NCI-H146 treated with DMSO at 0.1 percent for 48 hours (cell line): ENCODE measurements around the gene ADGRF1.
"Not testable (repeated sequence)": the region's sequence is repeated elsewhere in the genome, so short reads cannot be mapped to it uniquely, and the experiment has no call there.

Experiments used
- DNase-seq: peaks from one replicate; lab custom pipeline; 2025; ENCODE audit not compliant: unreplicated experiment; lab: John Stamatoyannopoulos, UW

ADGRF1 gene

GRCh38 chr6:47042275-47042791, at the start of gene ADGRF1:
ADGRF1 (minus strand) TSS chr6:47042332; CDS start chr6:47029061, 13,271 bp downstream.
- DNase-seq = no peak

- no peak for DNase-seq
Observed at GRCh38 chr6:47090881-47091280, 48.7 kb upstream of the ADGRF1 start.

DNA sequence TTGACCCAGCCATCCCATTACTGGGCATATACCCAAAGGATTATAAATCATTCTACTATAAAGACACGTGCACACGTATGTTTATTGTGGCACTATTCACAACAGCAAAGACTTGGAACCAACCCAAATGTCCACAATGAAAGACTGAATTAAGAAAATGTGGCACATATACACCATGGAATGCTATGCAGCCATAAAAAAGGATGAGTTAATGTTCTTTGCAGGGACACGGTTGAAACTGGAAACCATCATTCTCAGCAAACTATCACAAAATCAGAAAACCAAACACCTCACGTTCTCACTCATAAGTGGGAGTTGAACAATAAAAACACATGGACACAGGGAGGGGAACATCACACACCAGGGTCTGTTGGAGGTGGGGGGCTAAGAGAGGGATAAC, 47.3 kb upstream of the ADGRF1 start:
- DNase-seq = not testable (repeated sequence)

DNA sequence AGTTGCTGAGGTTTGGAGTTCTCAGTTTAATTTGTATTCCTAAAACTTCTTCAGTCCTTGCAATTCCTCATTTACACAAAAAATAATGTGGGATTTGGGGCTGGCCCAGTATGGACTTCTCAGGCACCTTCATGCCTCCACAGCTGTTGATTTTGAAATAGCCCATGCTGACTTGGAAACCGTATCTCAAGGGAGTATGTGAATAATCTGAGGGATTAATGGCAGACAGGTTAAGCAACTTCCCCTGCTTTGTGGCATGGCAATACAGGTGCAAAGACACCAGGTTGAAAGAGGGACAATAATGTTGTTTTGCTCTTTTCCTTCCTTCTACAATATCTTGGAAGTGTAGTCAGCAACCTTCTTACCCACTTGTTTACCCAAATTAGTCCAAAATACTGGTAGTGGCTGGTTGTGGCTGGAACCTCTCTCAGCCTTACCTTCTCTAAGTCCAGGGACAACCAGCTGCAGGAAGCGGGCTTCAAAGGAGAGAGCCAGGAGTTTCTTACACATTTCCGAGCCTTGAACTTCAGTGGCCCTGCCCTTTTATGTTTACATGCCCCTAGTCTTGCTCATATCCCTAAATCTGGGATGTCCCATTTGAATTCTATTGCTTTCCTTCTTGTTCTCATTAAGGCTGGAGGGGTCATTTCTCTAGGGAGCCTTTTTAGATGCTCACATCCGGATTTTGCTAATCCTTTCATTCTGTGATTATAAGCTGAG, 44.1 kb upstream of the ADGRF1 start:
- no peak for DNase-seq

DNA sequence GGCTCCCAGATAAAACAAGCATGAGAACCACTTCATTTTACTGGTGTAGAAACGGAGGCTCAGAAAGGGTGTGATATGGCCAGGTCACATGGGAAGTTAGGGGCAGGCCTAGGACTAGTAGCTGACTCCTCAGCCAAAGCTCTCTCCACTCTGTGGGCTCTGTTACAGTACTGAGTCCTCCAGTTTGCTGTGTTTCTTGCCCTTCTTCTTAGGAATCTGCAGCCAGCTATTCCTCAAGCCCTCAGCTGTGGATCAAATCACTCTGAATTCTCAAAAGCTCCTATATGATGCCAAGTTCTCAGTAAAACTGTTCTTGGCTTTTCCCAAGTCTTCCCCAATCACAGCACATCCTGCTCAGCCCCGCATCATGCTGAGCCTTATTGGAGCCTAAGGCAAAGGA, 42.5 kb upstream of the ADGRF1 start:
- no peak for DNase-seq

DNA sequence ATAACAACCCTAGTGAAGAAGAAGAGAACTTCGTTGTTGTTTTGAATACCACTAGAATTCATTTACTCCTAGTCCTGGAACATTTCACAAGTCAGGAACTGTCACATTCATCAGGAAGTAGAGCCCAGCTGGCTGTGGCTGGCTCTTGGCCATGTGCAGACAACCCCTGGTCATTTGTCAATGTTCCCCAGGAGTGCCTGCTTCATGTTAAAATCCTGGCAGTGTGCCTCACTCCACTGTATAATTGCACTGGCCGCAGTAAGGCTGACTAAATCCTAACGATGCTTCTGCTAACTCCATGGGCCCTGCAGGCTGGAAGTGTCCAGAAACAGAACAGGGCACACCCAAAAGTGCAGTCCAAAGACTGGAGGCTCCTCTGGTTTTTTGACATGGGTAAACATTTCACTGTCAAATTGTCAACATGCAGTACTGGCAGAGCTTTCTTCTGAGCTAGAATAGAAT, 41.5 kb upstream of the ADGRF1 start:
- no peak for DNase-seq

- DNase-seq = no peak
Observed at GRCh38 chr6:47080083-47080596, 38.0 kb upstream of the ADGRF1 start.

GRCh38 chr6:47079638-47080037, 37.5 kb upstream of the ADGRF1 start:
- DNase-seq = no peak

- no peak for DNase-seq
Observed at GRCh38 chr6:47078991-47079390, 36.9 kb upstream of the ADGRF1 start.

DNA sequence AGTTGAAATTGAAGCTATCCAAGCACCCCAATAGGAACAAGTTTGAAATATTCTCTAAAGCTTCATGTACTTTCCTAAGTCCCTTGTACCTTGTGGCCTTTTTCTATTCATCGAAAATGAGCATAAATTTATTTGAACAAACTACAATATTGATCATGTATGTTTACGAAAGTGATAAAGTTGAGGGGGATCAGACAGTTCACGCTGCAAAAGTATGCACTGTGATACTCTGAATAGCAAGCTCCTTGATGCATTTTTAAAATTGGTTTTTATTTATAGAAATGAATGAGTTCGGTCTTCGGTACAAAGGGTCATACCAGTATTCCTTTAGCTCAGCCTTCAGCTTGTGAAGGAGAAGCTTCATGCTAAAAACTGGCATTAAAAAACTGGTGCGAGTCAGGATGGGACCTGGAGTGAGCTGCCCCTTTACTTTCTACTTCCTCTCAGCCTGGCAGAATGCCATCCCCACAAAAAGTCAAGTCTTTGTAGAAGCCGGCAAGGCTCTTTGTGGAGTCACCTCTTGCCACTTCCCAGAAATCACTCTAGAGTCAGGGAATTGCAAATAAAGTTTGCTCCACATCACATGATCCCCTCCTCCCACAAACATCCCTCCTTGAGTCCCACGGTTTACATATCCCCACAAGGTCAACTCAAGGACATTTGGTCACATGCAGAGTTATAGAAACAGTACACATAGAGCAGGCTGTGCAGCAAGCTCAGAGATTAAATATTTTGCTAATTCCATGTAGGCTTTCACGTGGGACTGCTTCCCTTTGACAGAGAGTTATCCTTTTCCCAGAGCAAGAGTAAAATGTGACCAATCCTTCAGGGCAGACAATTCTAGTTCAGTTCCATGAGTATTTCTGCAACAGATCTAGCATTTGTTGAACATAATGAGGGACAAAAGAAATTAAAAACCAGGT, 34.6 kb upstream of the ADGRF1 start:
- no peak for DNase-seq

DNA sequence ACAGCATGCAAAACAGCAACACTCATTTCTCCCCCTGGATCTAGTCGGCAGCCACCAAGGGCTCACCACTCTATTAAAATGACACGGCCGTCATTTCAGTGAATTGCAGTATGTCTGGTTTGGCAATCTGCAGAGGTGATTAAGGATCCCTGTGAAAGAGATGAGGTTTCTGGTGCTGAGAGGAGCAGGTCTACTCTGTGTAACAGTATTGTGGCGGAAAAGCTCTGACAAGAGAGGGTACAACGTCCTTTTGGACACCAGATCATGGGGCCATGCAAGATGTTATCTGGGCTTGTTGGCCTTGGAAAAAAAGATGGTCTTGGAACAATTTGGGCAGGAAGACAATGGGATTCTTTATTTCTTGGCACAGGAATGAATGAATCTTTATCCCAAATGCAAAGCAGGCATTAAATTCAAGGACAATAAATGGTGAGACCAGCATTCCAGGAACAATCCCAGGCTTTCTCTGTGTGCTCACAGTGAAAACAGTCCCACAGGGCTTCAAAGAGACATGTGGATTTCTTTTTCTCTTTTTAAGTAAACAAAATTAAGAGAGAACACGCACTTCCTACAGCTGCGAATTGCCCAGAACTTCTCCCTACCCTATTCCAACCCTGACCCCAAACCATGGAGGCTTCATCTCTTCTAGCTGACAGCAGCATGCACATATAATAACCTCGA, 33.7 kb upstream of the ADGRF1 start:
- DNase-seq = no peak

GRCh38 chr6:47075168-47075567, 33.0 kb upstream of the ADGRF1 start:
- no peak for DNase-seq

- DNase-seq = no peak
Observed at GRCh38 chr6:47073125-47074110, 31.3 kb upstream of the ADGRF1 start.

GRCh38 chr6:47072667-47073066, 30.5 kb upstream of the ADGRF1 start:
- no peak for DNase-seq

DNA sequence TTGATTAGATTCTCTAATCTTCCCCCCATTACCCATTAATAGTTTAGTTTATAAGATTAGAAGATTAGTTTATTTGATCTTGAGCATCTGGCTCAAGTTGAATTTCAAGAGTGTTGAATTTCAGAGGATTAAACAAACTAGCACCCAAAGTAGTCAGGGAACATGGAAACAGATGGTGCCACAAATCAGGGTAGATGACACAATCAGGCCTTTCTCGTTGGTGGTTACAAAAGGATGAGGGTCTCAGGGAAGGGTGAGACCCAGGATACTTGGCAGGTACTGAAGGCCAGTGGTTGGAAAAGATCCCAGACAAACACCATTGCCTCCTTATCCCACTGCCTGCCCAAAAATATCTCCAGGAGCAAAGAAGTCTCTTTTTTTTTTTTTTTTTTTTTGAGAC, 29.5 kb upstream of the ADGRF1 start:
- no peak for DNase-seq

- no peak for DNase-seq
Observed at GRCh38 chr6:47070461-47070860, 28.3 kb upstream of the ADGRF1 start.

DNA sequence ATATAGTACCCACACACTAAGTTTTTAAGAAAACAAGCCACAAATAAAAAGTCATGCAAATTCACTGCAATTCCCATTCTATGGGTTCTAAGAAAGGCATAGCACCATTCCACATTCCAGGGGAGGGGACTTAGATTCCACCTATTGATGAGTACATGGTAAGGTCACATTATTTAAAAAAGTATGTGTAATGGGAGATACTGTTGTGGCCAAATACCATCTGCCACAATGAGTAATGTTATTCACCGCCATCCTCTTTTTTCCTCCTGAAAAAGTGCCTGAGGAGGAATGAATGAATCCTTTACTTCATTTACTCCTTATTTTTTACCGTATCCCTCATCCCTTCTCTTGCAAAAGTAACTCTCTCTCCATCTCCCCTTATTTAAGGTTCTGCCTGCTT, 27.0 kb upstream of the ADGRF1 start:
- no peak for DNase-seq

GRCh38 chr6:47066418-47066817, 24.3 kb upstream of the ADGRF1 start:
- no peak for DNase-seq

GRCh38 chr6:47064274-47064673, 22.1 kb upstream of the ADGRF1 start:
- no peak for DNase-seq

GRCh38 chr6:47062346-47062745, 20.2 kb upstream of the ADGRF1 start:
- no peak for DNase-seq
